H54 (cell line): ENCODE data around the gene ACSBG1.
"Not testable (repeated sequence)": the region's sequence is repeated elsewhere in the genome, so short reads cannot be mapped to it uniquely, and the experiment has no call there.

Source experiments
- DNase-seq: peaks from one replicate; pipeline ENCODE4 v3.0.0; 2011; ENCODE audit warnings: low spot score, mixed read lengths; ENCODE audit not compliant: insufficient read length
- FAIRE-seq: peaks from 3 replicates; lab custom pipeline; 2011; peaks lifted over from hg19 to GRCh38; lab: Jason Lieb, UNC
- POLR2A ChIP-seq: IDR thresholded peaks from 2 replicates; pipeline ENCODE4 v1.6.1; 2011; ENCODE audit warnings: low read depth, mild to moderate bottlenecking, low read length

ACSBG1 gene

DNA sequence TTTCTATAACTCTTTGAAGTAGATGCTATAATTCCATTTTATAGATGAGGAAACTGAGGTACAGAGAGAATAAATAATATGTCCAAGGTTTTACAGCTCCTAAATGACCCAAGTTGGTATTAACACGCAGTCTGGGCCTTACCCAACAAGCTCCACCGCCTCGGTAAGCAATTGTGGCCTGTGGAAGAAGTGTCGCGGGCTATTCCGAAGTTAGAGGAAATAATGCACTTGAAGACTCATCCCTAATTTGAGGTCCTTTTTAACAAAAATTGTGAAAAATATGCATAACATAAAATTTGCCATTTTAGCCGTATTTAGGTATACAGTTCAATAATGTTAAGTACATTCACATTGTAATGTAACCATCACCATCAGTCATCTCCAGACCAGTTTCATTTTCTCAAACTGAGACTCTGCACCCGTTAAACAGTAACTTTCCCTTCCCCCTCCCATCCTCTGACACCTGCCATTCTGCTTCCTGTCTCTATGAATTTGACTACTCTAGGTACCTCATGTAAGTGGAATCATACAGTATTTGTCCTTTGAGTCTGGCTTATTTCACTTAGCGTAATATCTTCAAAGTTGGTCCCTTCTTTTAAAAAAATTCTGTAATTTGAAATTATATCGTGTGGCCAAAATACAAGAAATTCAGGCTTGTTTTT lies 67.0 kb downstream of the ACSBG1 start:
- TF ChIP-seq POLR2A, result no peak
- DNase-seq (no peak), FAIRE-seq (no peak)

DNA sequence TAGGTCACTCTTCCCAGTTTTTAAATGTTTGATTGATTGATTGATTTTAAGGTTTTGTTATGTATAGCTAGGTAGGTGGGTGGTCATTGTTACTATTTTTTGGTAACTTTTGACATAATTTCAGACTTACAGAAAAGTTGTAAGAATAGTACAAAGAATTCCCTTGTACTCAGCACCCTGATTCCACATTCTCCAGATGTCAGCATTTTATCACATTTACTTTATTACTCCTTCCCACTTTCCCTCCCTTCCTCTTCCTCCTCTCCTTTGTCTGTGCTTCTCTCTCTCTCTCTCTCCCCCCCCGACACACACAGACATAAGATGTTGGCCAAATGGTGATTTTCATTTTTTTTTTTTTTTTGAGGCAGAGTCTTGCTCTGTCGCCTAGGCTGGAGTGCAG lies 70.4 kb downstream of the ACSBG1 start:
- FAIRE-seq, result no peak
- no peak for DNase-seq
- no peak for TF ChIP-seq POLR2A

DNA sequence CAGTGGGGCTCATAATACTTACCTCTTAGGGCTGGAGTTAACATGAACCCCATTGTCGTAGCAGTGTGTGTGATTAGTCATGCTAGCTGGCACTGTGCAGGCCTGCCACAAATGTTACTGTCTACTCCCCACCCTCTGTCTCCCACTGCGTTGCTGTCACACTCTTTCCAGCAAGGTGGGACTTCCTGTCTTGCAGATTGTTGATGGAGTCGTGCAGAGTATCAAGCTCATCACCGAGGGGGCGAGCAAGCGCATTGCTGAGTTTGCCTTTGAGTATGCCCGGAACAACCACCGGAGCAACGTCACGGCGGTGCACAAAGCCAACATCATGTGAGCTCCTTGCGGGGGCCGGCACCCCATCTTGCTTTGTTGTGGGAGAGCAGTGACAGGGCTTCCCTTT lies 72.3 kb downstream of the ACSBG1 start:
- no peak for TF ChIP-seq POLR2A
- FAIRE-seq (no peak), DNase-seq (no peak)

DNA sequence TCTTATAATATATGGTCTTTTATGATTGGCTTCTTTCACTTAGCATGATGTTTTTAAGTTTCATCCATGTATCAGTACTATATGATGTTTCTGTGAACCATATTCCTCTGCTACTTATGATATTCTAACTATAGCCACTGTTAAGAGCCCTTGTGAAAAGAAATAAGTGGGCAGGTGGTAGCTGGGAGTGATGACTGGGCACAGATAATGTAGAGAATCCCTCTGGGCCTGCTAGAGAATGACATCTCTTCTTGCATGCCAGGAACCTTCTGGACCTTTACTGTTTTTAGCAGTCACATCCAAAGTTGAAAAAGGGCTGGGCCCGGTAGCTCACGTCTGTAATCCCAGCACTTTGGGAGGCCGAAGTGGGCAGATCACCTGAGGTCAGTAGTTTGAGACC lies 75.0 kb downstream of the ACSBG1 start:
- TF ChIP-seq POLR2A, result no peak
- DNase-seq (no peak), FAIRE-seq (no peak)

DNA sequence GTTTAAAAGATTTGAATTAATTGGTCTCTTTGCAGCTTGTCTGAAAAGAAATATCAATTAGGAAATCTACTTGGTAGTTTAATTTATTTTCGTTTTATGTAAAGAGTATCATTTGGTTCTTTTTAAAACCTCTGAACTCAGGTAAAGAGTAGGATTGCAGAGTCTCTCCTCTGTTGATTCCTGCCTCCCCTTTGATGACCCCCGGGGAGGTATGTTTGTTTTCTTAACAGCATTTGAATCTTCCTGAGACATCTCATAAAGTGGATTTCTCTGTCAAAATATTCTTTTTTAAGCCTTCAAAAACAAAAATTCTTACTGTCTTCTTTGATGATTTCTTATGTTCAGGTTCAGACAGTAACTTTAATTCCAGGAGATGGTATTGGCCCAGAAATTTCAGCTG lies 77.2 kb downstream of the ACSBG1 start:
- DNase-seq (no peak), FAIRE-seq (no peak)
- TF ChIP-seq POLR2A, result no peak

DNA sequence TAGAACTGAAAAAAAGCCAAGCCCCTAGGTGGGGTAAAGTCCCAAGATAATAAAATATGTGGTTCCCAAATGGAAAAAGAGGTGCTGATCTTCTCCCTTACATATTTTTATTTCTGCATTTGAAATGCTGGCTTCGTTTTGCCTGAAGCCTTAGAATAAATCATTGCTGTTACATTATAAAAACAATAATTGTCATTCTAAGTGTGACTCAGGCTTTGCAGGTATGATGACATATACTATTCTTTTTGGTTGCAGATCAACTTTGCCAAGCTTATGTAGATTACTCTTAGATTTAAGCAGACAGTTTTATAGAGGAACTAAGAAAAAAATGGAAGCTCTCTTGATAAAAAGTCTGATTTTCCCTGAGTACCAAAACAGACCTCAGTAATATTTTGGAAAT lies 77.7 kb downstream of the ACSBG1 start:
- no peak for DNase-seq

DNA sequence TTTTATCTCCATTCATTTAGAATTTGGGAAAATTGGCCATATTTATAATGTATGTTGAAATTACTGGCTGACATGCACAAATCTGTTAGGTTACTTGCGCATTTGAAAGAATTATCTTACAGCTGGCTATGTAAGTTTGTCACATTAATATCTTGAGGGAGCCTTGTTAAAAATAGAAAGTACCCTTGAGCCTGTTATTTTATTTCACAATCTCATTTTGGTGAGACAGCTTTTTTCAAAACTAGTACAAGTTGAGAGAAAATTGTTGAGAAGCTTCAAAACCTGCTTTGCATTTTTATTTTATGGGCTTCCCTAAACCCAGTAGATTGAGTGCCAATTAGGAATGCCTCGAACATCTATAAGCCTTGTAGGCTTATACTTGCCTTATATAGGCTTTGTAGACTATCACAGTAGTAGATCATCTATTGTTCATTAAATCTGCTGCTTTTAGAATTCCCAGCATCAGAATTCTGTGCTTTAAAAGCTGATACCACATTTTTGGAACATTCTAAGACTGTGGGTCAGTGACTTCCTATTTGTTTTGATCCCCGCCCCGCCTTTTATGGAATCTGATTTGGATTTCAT lies 78.9 kb downstream of the ACSBG1 start:
- DNase-seq, result no peak
- no peak for FAIRE-seq

More for the DNA sequence above, 77.7 kb downstream of the ACSBG1 start:
- FAIRE-seq, result no peak
- no peak for TF ChIP-seq POLR2A

DNA sequence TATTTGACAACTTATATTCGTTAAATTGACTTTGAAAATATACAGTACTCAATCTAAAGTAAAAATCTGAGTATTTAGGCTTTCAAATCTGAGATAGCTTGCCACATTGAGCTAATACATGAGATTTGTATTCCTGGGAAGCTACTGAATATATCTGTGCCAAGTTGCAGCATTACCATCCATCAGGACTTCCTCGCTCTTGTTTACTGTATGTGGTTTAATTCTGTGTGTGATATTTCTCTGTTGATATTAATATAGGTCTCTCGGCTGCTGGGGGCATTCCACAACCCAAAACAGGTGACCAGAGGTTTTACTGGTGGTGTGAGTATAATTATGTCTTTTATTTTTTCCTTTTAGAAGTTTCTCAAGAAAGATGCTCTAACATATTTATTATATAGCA lies 79.4 kb downstream of the ACSBG1 start:
- DNase-seq (no peak), FAIRE-seq (no peak)
- TF ChIP-seq POLR2A, result no peak

More for the DNA sequence above, 78.9 kb downstream of the ACSBG1 start:
- TF ChIP-seq POLR2A, result no peak

DNA sequence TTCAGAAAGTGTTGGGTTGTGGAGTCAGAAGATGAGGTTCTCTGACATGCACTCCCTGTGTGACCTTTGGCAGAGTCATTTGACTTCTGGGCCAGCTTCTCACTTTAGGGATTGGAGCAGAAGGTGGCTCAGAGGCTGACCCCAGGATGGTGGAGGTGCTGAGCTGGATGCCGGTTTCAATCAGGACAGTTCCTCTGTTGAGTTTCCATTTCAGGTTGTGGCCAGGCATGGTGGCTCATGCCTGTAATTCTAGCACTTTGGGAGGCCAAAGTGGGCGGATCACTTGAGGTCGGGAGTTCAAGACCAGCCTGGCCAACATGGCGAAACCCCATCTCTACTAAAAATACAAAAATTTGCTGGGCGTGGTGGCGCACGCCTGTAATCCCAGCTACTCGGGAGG lies 83.3 kb downstream of the ACSBG1 start:
- not testable (repeated sequence) for FAIRE-seq, DNase-seq

DNA sequence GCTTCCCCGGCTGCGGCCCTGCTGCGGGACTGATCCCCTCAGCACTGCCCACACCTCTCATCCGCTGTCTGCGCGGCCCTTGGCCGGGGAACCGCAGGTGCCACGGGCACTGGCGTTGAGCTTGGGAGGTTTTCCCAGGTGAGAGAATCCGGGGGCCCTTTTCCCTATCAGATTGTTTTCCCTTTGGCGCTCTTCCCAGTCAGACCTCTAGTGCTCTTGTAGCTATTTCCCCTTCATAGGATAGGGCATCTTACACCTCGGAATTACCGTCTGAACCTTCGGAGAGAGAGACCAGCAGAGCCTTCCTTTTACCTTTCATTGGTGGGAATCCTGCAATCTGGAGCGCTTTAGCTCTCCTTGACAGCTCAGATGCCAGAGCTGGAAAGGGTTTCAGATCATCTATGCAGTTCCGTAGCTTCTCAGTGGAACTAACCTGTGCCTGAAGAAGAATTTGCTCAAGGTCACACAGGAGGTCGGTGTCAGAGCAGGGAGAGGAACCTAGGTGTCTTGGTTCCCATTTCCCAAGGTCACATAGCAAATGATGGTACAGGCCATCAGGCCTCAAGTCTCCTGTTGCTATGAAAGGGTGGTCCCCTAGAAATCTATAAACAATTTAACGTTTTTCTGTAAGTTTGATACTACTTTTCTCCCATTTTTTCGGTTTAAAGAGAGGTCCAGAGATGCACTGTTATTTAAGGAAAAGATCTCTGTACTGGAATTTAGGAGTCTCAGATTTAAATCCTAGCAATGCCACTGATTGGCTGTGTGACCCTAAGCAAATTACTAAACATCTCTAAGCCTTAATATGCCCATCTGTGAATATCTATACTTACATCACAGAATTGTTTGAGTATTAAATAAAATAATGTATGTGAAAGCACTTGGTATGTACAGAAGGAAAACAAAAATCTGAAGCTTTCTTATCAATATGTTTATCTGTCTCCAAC lies 84.3 kb downstream of the ACSBG1 start:
- TF ChIP-seq POLR2A, result no peak
- FAIRE-seq (no peak), DNase-seq (no peak)

DNA sequence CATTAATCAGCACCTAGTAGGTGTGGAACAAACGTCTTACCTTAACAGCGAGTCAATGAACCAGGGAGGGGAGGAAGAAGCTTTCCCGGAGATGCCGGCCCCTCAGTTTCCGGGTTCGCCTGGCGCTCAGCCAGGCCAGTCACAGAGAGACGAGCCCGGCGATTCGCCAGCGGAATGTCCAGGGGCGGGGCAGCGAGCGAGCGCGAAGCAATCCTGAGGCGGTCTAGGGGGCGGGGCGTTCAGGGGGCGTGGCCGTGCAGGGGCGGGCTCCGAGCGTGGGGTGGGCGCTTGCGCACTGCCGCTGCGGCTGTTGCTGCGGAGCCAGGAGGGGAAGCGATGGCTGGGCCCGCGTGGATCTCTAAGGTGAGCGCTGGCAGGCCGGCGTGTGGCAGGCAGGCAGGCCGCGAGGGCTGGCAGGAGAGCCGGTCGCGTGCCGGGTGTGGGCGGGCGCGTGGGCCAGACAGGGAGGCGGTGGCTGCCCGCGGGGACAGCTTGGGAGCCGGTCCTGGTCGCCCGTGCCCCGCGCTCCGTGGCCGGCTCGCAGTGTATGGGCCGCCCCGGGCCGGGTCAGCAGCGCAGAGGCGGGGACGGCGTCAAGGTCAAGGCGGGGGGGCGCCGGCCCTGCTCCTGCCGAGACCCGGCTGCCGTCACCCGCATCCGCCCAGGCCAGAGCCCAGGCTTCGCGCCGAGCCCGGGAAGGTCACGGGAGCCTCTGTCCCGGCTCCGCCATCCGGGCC lies 85.1 kb downstream of the ACSBG1 start, which contains the start of gene IDH3A:
Gene IDH3A (plus strand): TSS at position 295 of the 737 bp plus-strand sequence. CDS start 42 bp downstream, at position 337.
- FAIRE-seq, result no peak
- DNase-seq, result peak; percentile 76
- peak; percentile 94 for TF ChIP-seq POLR2A

DNA sequence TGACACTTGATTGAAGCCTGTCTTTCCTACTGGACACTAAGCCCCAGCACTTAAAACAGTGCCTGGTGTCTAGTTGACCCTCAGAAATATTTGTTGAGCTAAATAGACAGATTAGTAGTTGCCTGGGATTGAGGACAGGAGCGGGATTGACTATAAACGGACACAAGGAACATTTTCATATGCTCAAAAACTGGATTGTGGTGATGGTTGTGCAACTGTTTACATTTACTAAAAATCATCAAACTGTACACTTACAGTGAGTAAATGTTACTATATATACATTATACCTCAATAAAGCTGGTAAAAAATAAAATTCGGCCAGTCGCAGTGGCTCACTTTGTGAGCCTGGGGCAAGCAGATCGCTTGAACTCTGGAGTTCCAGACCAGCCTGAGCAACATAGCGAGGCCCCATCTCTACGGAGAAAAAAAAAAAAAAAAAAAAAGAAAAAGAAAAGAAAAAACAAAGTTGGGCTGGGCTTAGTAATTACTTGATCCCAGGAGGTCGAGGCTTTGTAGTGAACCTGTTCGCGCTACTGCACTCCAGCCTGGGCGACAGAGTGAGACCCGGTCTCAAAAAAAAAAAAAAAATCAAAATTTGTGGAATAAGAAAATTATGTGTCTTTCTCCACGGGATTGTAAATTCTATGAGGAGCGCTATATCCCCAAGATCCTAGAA lies 85.8 kb downstream of the ACSBG1 start:
- no peak for DNase-seq
- no peak for FAIRE-seq
- no peak for TF ChIP-seq POLR2A

DNA sequence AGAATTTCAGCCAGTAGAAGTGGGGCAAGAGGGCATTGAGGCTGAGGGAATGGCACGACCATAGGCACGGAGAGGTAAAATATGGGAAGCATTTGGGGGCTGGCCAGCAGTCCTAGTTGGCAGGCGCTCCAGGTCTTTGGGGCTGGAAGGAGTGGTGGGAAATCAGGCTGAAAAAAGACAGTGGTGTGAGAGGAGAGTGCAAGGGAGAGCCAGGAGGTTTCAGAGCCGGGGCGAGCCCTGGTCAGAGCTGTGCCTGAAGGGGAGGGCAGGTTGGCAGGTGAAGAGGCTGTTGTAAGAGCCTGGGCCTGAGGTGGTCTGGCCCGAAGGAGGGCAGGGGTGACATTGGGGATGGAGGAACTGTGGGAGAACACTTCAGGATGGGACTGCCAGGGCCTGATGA lies 86.8 kb downstream of the ACSBG1 start:
- no peak for DNase-seq
- no peak for FAIRE-seq
- no peak for TF ChIP-seq POLR2A
